ENCODE measurements around the gene DDX17. TPM values are rescaled to one million over a fixed set of nuclear protein-coding genes. Genes with fewer than 3 reads are reported as not detected.

The DDX17 gene
- total RNA-seq, 1 donor from 2014 or later, result 651 TPM

DNA sequence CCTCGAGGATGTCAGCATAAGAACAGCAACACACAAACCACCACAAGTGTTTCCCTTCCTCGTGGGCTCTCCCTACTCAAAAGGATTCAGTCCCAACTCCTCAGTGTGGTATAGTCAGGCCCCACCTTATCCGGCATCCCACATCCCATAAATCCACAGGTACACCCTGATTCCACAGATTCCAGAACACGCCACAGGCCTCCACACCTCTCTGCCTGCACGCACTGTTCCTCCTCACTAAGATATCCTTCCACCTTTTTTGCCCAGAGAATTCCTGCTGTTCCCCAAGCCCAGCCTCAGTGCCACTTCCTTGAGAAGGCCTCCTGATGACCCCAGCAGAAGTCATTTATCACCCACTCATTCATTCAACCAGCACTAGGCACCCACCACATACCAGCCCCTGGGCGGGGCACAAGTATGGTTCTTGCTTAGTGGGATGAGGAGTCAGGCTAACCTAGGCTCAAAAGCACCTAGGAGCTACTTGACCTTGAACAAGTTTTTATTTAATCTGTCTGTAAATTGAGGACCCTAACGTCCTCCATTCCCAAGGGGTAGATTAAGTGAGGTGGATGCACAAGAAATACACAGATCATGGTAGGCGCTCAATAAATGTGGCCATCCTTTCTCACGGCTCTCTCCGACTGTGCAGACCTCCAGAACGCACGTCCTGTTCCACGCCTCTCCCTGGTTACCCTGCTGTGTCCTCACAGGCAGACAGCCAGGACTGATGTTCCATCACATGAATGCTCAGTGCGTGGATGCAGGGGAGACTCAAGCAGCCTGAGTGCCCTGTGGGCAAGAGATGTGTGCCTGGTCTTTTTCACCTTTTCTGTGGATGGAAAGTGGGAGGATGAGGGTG lies 49.0 kb downstream of the DDX17 start:
- DNase-seq (ENCODE audit: low spot score, unreplicated experiment), result no peak
- Mint-ChIP-seq H3K27me3 (peaks cover 60% of the 10 kb centered on the region), H3K27ac (no peak overlapping the region), H3K4me1 (ENCODE audit: low read depth) (peaks cover 19% of the 10 kb centered on the region), H3K4me3 (ENCODE audit: low read depth) (peak overlapping the region; percentile 65), H3K9me3 (ENCODE audit: low read depth) (no peaks in the 10 kb centered on the region), H3K36me3 (ENCODE audit: insufficient read depth) (no peaks in the 10 kb centered on the region)
- TF ChIP-seq, protein P1, sequence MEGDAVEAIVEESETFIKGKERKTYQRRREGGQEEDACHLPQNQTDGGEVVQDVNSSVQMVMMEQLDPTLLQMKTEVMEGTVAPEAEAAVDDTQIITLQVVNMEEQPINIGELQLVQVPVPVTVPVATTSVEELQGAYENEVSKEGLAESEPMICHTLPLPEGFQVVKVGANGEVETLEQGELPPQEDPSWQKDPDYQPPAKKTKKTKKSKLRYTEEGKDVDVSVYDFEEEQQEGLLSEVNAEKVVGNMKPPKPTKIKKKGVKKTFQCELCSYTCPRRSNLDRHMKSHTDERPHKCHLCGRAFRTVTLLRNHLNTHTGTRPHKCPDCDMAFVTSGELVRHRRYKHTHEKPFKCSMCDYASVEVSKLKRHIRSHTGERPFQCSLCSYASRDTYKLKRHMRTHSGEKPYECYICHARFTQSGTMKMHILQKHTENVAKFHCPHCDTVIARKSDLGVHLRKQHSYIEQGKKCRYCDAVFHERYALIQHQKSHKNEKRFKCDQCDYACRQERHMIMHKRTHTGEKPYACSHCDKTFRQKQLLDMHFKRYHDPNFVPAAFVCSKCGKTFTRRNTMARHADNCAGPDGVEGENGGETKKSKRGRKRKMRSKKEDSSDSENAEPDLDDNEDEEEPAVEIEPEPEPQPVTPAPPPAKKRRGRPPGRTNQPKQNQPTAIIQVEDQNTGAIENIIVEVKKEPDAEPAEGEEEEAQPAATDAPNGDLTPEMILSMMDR (IDR thresholded peaks at IDR 0.05; ENCODE audit: unreplicated experiment), result no peak

DNA sequence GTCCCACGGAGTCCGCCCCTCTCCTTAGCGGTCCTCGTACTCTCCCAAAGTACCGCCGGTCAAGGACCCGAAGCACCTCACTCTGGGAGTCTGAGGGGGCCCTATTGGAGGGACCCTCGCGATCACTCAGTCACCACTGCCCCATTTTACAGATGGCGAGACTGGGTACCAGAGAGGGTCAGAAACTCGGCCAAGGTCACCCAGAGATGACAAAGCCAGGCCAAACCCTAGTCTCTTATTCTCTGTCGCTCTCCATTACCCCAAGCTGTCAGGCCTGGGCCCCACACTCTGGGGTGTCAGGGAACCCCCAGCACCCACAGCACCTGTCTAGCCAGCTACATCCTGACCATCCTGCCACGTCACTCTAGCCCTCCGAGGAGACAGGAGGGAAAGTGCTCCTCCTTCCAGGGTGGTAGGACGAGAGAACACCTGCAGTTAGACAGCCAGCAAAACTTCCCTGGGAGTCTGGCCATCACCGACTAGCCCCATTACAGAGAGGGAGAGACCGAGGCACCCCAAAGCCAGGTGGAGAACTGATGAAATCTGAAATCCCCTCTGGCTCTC lies 49.8 kb downstream of the DDX17 start:
- peak overlapping the region; percentile 65 for H3K4me3 Mint-ChIP-seq (ENCODE audit: low read depth)
- H3K36me3 Mint-ChIP-seq (ENCODE audit: insufficient read depth), result no peaks in the 10 kb centered on the region
- TF ChIP-seq, protein P1 (IDR thresholded peaks at IDR 0.05; ENCODE audit: unreplicated experiment), result no peak
- peaks cover 18% of the 10 kb centered on the region for H3K4me1 Mint-ChIP-seq (ENCODE audit: low read depth)
- no peak overlapping the region for H3K27ac Mint-ChIP-seq
- DNase-seq (ENCODE audit: low spot score, unreplicated experiment), result no peak
- peaks cover 65% of the 10 kb centered on the region for H3K27me3 Mint-ChIP-seq
- H3K9me3 Mint-ChIP-seq (ENCODE audit: low read depth), result no peaks in the 10 kb centered on the region

DNA sequence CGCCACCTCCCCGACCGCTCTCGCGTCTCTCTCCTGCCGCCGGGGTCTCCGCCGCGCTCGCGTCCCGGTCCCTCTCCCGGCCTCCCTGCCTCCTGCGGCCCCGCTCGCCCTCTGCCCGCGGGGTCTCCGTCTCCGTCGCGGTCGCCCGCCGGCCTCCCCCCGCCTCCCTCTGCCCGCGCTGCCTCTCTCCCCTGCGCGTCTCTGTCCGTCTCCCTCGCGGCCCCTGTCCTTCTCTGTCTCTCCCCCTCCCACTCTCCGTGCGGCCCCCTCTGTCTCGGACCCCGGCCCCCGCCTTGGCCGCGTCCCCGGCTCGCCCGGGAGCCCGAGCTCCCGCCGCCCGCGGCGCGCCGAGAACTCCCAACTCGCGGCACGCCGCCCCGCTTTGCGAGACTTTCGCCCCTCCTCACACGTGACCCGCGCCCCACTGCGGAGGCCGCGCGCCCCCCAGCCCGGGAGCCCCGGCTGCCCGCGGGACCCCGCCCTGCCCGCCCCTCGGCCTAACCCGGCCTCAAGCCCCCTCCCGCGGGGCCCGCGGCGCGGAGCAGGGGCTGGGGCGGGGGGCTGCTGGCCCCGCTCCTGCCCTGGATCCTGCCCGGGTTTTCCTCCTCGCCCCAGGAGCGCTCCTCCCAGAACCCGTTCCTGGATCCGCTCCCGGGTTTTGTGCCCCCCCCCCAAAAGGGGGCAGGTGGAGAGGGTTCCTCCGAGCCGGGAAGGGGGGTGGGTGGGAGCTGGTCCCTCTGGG lies 50.4 kb downstream of the DDX17 start:
- DNase-seq (ENCODE audit: low spot score, unreplicated experiment), result peak; percentile 42
- peaks cover 18% of the 10 kb centered on the region for H3K4me1 Mint-ChIP-seq (ENCODE audit: low read depth)

DNA sequence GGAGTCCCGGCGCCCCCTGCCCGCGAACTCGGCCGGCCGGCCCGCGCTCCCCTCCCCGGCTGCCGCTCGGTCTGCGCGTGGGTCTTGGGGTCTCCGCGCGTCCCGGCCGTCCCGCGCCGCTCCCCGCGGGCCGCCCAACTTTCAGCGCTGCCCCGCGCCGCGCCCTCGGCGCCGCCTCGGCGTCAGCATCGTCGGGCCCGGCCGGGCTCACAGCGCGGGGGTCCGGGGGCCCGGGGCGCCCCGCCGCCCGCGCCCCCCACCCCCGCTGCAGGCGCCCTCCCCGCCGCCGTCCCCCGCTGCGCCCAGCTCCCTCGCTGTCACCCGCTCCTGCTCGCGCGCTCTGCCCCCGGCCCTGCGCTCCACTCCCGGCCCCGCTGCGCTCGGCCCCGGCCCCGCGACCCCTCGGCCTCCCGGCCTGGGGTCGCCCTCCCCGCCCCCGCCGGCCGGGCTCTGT lies 51.0 kb downstream of the DDX17 start, which contains the start of gene KCNJ4:
Gene KCNJ4, minus strand, starts transcription at position 124 of the 454 bp plus-strand sequence. CDS start 27,067 bp downstream, outside the sequence.
- H3K27ac Mint-ChIP-seq, result no peak within 1 kb of the TSS
- H3K36me3 Mint-ChIP-seq (ENCODE audit: insufficient read depth), result no peaks in the 10 kb centered on the region
- H3K4me1 Mint-ChIP-seq (ENCODE audit: low read depth), result peaks cover 16% of the 10 kb centered on the region
- DNase-seq (ENCODE audit: low spot score, unreplicated experiment), result no peak
- peak within 1 kb of the TSS; percentile 75 for H3K4me3 Mint-ChIP-seq (ENCODE audit: low read depth)
- TF ChIP-seq, protein P1 (IDR thresholded peaks at IDR 0.05; ENCODE audit: unreplicated experiment), result no peak
- H3K9me3 Mint-ChIP-seq (ENCODE audit: low read depth), result no peaks in the 10 kb centered on the region
- H3K27me3 Mint-ChIP-seq, result peaks cover 68% of the 10 kb centered on the region

More for the DNA sequence above, 50.4 kb downstream of the DDX17 start:
- TF ChIP-seq, protein P1 (IDR thresholded peaks at IDR 0.05; ENCODE audit: unreplicated experiment), result no peak
- H3K27me3 Mint-ChIP-seq, result peaks cover 68% of the 10 kb centered on the region
- H3K36me3 Mint-ChIP-seq (ENCODE audit: insufficient read depth), result no peaks in the 10 kb centered on the region
- H3K4me3 Mint-ChIP-seq (ENCODE audit: low read depth), result peak overlapping the region; percentile 65
- no peak overlapping the region for H3K27ac Mint-ChIP-seq
- no peaks in the 10 kb centered on the region for H3K9me3 Mint-ChIP-seq (ENCODE audit: low read depth)
